GM11168 (cell line): ENCODE data around the gene DCDC1.

Source experiments
- in situ Hi-C: fragments of 300-500 bp; cut with MboI; formaldehyde crosslinking; loops from one replicate; pipeline ENCODE4 v1.12.0; 2022; ENCODE audit warnings: low sequenced_read_pairs; ENCODE audit not compliant: unreplicated experiment

The DCDC1 gene

GRCh38 chr11:31110830-31111229 is 258.7 kb downstream of the DCDC1 start:
- in situ Hi-C loops, result no loop called here

- in situ Hi-C loops, result no loop called here
Observed at GRCh38 chr11:31109446-31109845, 260.1 kb downstream of the DCDC1 start.

- in situ Hi-C loops, result no loop called here
Observed at GRCh38 chr11:31107649-31108048, 261.9 kb downstream of the DCDC1 start.

- in situ Hi-C loops, result no loop called here
Observed at GRCh38 chr11:31106968-31107576, 262.5 kb downstream of the DCDC1 start.

GRCh38 chr11:31106326-31106725 is 263.2 kb downstream of the DCDC1 start:
- in situ Hi-C loops, result no loop called here

GRCh38 chr11:31102875-31103274 is 266.7 kb downstream of the DCDC1 start:
- in situ Hi-C loops, result no loop called here

- in situ Hi-C loops, result no loop called here
Observed at GRCh38 chr11:31102316-31102715, 267.2 kb downstream of the DCDC1 start.

- in situ Hi-C loops, result no loop called here
Observed at GRCh38 chr11:31096191-31096805, 273.2 kb downstream of the DCDC1 start.

GRCh38 chr11:31092638-31093037 is 276.9 kb downstream of the DCDC1 start:
- in situ Hi-C loops, result no loop called here

- in situ Hi-C loops, result no loop called here
Observed at GRCh38 chr11:31089117-31089516, 280.4 kb downstream of the DCDC1 start.

GRCh38 chr11:31069447-31070205 is 299.9 kb downstream of the DCDC1 start:
- in situ Hi-C loops, result no loop called here

GRCh38 chr11:31060880-31061279 is 308.7 kb downstream of the DCDC1 start:
- in situ Hi-C loops, result no loop called here

- in situ Hi-C loops, result no loop called here
Observed at GRCh38 chr11:31059529-31059928, 310.0 kb downstream of the DCDC1 start.

- in situ Hi-C loops, result no loop called here
Observed at GRCh38 chr11:31050061-31050765, 319.3 kb downstream of the DCDC1 start.

- in situ Hi-C loops, result no loop called here
Observed at GRCh38 chr11:31045335-31045734, 324.2 kb downstream of the DCDC1 start.

GRCh38 chr11:31030138-31030792 is 339.3 kb downstream of the DCDC1 start:
- in situ Hi-C loops, result no loop called here

GRCh38 chr11:31026315-31026714 is 343.2 kb downstream of the DCDC1 start:
- in situ Hi-C loops, result no loop called here

GRCh38 chr11:31022080-31022479 is 347.5 kb downstream of the DCDC1 start:
- in situ Hi-C loops, result no loop called here

GRCh38 chr11:31019786-31020185 is 349.8 kb downstream of the DCDC1 start:
- in situ Hi-C loops, result no loop called here

GRCh38 chr11:31005202-31005601 is 364.3 kb downstream of the DCDC1 start:
- in situ Hi-C loops, result no loop called here
